ENCODE data around the gene RAD18.

The RAD18 gene

GRCh38 chr3:8952130-8952529 is 11.1 kb downstream of the RAD18 start:
- no peak for DNase-seq (ENCODE audit: low read depth, low spot score)
- H3K27ac ChIP-seq = no peak overlapping the region

DNA sequence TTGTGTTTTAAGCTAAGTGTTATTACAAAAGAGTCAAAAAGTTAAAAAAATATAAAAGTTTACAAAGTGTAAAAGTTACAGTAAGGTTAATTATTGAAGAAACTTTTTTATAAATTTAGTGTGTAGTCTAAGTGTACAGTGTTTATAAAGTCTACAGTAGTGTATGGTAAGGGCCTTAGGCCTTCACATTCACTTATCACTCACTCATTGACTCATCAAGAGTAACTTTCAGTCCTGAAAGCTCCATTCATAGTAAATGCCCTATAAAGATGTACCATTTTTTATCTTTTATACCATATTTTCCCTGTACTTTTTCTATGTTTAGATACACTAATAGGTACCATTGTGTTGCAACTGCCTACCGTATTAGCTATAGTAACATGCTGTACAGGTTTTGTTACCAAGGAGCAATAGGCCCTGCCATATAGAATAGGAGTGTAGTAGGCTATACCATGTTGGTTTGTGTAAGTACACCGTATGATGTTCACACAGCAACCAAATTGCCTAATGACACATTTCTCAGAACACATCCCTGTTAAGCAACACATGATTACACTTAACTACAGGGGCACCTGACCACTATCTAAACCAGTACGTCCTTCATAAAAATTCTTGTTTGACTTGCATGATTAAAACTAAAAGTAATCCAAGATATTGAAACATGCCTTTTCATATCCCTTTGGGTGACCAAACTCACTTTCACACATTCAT is 17.2 kb downstream of the RAD18 start:
- no peak for DNase-seq (ENCODE audit: low read depth, low spot score)
- Histone ChIP-seq H3K9ac (ENCODE audit: insufficient read length) (no peak overlapping the region), H3K27ac (no peak overlapping the region), H3K36me3 (ENCODE audit: insufficient read depth, low read length) (peaks cover 24% of the 10 kb centered on the region; the same call in 1 of the 2 replicates), H3K9me3 (ENCODE audit: low read depth, low read length) (no peaks in the 10 kb centered on the region), H3K4me3 (no peak overlapping the region)
- TF ChIP-seq EZH2 (IDR thresholded peaks at IDR 0.05) (no peak), POLR2AphosphoS5 (IDR thresholded peaks at IDR 0.05; ENCODE audit: borderline replicate concordance, low read depth, low read length) (no peak), FOXP2 (optimal IDR thresholded peaks at IDR 0.05; ENCODE audit: control extremely low read depth, extremely low read length, insufficient read depth) (no peak)

More at GRCh38 chr3:8952130-8952529, 11.1 kb downstream of the RAD18 start:
- H3K9ac ChIP-seq (ENCODE audit: insufficient read length) = no peak overlapping the region
- H3K36me3 ChIP-seq (ENCODE audit: insufficient read depth, low read length) = no peaks in the 10 kb centered on the region
- H3K9me3 ChIP-seq (ENCODE audit: low read depth, low read length) = no peaks in the 10 kb centered on the region
- H3K4me3 ChIP-seq = no peak overlapping the region
- TF ChIP-seq EZH2 (IDR thresholded peaks at IDR 0.05) = no peak
- no peak for TF ChIP-seq POLR2AphosphoS5 (IDR thresholded peaks at IDR 0.05; ENCODE audit: borderline replicate concordance, low read depth, low read length)
- TF ChIP-seq FOXP2 (optimal IDR thresholded peaks at IDR 0.05; ENCODE audit: control extremely low read depth, extremely low read length, insufficient read depth) = no peak

DNA sequence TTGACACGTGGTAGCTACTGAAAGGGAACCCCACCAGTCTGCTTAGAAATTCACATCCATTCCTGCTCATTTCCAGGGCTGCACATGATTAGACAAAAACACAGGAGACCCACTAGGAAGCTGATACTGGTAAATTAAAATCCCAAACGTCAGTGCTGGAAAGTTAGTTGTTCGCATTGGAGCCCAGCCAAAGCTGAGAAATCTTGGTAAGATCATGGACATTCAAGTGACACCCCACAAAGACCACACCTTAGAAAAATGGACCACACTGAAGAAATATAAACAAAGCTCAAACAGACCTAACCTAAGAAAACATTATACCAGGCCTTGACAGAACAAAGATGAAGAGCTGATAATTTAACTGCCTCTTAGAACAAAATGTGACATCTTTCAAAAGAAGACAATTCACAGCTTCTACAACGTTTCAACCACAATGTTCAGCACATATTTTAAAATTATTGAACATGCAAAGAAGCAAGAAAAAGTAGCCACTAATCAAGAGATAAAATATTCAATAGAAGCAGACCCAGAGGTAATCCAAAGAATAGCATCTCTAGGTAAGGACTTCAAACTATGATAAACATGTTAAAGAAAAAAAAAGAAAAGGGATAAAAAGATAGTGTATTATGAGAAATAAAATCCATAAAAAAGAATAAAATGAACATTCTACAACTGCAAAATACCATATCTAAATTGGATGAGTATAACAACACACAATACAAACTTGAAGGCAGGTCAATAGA is 20.4 kb downstream of the RAD18 start:
- H3K27ac ChIP-seq = no peak overlapping the region
- H3K9me3 ChIP-seq (ENCODE audit: low read depth, low read length) = no peaks in the 10 kb centered on the region
- peaks cover 32% of the 10 kb centered on the region; the same call in 1 of the 2 replicates for H3K36me3 ChIP-seq (ENCODE audit: insufficient read depth, low read length)
- DNase-seq (ENCODE audit: low read depth, low spot score) = no peak
- no peak overlapping the region for H3K4me3 ChIP-seq
- no peak overlapping the region for H3K9ac ChIP-seq (ENCODE audit: insufficient read length)
- TF ChIP-seq POLR2AphosphoS5 (IDR thresholded peaks at IDR 0.05; ENCODE audit: borderline replicate concordance, low read depth, low read length) = no peak
- no peak for TF ChIP-seq EZH2 (IDR thresholded peaks at IDR 0.05)
- TF ChIP-seq FOXP2 (optimal IDR thresholded peaks at IDR 0.05; ENCODE audit: control extremely low read depth, extremely low read length, insufficient read depth) = no peak

DNA sequence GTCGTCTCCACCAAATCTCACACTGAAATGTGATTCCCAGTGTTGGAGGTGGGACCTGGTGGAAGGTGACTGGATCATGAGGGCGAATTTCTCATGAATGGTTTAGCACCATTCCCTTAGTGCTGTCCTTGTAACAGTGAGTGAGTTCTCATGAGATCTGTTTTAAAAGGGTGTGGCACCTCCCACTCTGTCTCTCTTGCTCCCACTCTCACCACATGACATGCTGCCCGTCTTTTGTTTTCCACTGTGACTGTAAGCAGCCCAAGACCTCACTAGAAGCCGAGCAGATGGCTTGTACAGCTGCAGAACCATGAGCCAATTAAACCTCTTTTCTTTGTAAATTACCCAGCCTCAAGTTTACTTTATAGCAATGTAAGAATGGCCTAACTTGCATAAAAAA is 21.2 kb downstream of the RAD18 start:
- peaks cover 32% of the 10 kb centered on the region; the same call in 1 of the 2 replicates for H3K36me3 ChIP-seq (ENCODE audit: insufficient read depth, low read length)
- TF ChIP-seq EZH2 (IDR thresholded peaks at IDR 0.05) (no peak), POLR2AphosphoS5 (IDR thresholded peaks at IDR 0.05; ENCODE audit: borderline replicate concordance, low read depth, low read length) (no peak), FOXP2 (optimal IDR thresholded peaks at IDR 0.05; ENCODE audit: control extremely low read depth, extremely low read length, insufficient read depth) (no peak)

DNA sequence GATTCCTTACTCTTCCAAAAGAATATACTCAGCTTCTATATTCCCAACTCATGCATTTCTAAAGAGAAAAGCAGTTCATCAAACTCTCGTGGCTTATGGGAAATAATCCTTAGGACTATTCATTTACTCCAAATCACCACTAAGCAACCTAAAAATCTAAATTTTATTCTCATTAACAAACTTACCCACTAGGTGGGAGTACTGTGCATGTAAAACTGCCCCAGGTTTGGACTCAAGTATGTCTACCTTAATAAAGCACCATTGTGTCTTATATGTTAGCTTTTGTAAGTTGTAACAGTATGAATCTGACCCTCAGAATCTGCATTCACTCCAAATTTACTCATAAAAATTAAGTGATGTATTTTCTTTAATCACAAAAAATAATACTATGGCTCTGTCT is 25.3 kb downstream of the RAD18 start:
- DNase-seq (ENCODE audit: low read depth, low spot score) = no peak
- TF ChIP-seq FOXP2 (optimal IDR thresholded peaks at IDR 0.05; ENCODE audit: control extremely low read depth, extremely low read length, insufficient read depth) (no peak), POLR2AphosphoS5 (IDR thresholded peaks at IDR 0.05; ENCODE audit: borderline replicate concordance, low read depth, low read length) (no peak), EZH2 (IDR thresholded peaks at IDR 0.05) (no peak)
- no peak overlapping the region for H3K9ac ChIP-seq (ENCODE audit: insufficient read length)
- H3K27ac ChIP-seq = no peak overlapping the region
- no peaks in the 10 kb centered on the region for H3K9me3 ChIP-seq (ENCODE audit: low read depth, low read length)
- H3K4me3 ChIP-seq = no peak overlapping the region
- H3K36me3 ChIP-seq (ENCODE audit: insufficient read depth, low read length) = peaks cover 17% of the 10 kb centered on the region; the same call in 1 of the 2 replicates

More for the DNA sequence above, 21.2 kb downstream of the RAD18 start:
- DNase-seq (ENCODE audit: low read depth, low spot score) = no peak
- no peaks in the 10 kb centered on the region for H3K9me3 ChIP-seq (ENCODE audit: low read depth, low read length)
- H3K27ac ChIP-seq = no peak overlapping the region
- no peak overlapping the region for H3K4me3 ChIP-seq
- H3K9ac ChIP-seq (ENCODE audit: insufficient read length) = no peak overlapping the region

DNA sequence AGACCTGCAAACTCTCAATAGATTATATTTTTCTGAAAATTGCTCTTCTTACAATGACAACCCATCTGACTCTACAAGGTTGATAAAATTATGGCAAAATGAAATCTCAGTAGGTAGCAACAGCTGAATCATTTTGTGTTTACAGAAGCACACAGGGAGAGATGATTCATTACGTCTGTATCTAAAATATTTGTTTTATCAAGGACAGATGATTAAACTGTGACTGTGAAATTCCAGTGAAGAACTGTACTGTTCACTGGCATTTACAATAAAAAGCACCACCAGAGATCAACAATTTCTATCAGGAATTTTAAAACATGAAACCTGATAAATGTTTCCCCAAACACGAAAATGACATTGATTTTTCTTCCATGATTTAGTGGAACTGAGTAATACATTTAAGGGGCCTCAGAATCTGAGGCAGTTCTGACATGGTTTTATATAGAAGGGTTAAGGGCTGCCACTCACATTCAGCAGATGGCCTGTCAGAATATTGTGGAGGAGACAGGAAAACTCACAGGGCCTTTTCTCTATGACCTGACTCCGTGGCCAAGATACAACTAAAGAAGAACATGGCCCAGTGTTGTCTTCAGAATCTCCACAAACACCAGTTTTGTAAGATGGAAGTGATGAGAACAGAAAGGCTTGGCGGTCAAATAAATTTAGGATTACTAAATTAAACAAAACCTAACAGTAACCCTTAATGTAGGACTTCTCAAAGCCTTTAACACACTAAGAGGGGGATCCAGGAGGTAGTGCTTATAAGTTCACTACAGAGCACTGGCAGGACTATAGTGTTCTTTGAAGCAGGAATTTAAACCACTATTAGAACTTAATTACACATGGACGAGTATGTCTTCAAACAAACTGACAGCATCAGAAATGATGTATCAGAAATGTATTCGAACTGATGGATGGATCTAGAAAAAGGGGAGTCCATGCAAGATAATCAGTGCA is 25.9 kb downstream of the RAD18 start:
- Histone ChIP-seq H3K27ac (no peak overlapping the region), H3K4me3 (no peak overlapping the region), H3K9ac (ENCODE audit: insufficient read length) (no peak overlapping the region), H3K9me3 (ENCODE audit: low read depth, low read length) (no peaks in the 10 kb centered on the region), H3K36me3 (ENCODE audit: insufficient read depth, low read length) (peaks cover 12% of the 10 kb centered on the region; the same call in 1 of the 2 replicates)
- no peak for DNase-seq (ENCODE audit: low read depth, low spot score)
- TF ChIP-seq EZH2 (IDR thresholded peaks at IDR 0.05) (no peak), POLR2AphosphoS5 (IDR thresholded peaks at IDR 0.05; ENCODE audit: borderline replicate concordance, low read depth, low read length) (no peak), FOXP2 (optimal IDR thresholded peaks at IDR 0.05; ENCODE audit: control extremely low read depth, extremely low read length, insufficient read depth) (no peak)

DNA sequence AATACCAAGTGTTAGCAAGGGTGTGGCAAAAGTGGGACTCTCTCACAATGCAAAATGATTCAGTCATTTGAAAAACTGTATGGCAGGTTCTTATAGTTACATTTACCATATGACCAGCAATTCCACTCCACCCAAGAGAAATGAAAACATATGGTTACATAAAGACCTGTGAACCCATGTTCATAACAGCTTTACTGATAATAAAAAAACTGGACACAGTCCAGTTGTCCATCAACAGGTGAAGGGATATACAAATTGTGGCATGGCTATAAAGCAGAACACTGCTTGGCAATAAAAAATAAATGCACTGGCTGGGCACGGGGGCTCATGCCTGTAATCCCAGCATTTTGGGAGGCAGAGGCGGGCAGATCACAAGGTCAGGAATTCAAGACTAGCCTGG is 30.8 kb downstream of the RAD18 start:
- Histone ChIP-seq H3K36me3 (ENCODE audit: insufficient read depth, low read length) (no peaks in the 10 kb centered on the region), H3K4me3 (no peak overlapping the region), H3K9ac (ENCODE audit: insufficient read length) (no peak overlapping the region), H3K27ac (no peak overlapping the region), H3K9me3 (ENCODE audit: low read depth, low read length) (no peaks in the 10 kb centered on the region)
- TF ChIP-seq POLR2AphosphoS5 (IDR thresholded peaks at IDR 0.05; ENCODE audit: borderline replicate concordance, low read depth, low read length) (no peak), EZH2 (IDR thresholded peaks at IDR 0.05) (no peak), FOXP2 (optimal IDR thresholded peaks at IDR 0.05; ENCODE audit: control extremely low read depth, extremely low read length, insufficient read depth) (no peak)
- DNase-seq (ENCODE audit: low read depth, low spot score) = no peak

Measured in SK-N-MC (cell line).